Anterior cingulate cortex (tissue), 58 donors: ENCODE data around the gene PRPS1.

Experiments used
- DNase-seq, 58 donors: peaks; one replicate each; lab custom pipeline; 2025; lab: John Stamatoyannopoulos, UW

Gene PRPS1

GRCh38 chrX:107699616-107700015, 71.3 kb downstream of the PRPS1 start:
- DNase-seq: no peak

- DNase-seq: peak in 10 of 58 donors; percentile 0 to 46 (median 8)
Observed at GRCh38 chrX:107700317-107700774, 72.0 kb downstream of the PRPS1 start.
